NCI-H1105 treated with DMSO at 0.1 percent for 48 hours (cell line): ENCODE data around the gene AUNIP.
A peak's percentile ranks its signal among the peaks of the same experiment; 100 is the strongest.
"Not testable (repeated sequence)": the region's sequence is repeated elsewhere in the genome, so short reads cannot be mapped to it uniquely, and the experiment has no call there.

Experiments
- DNase-seq: peaks from one replicate; lab custom pipeline; 2025; lab: John Stamatoyannopoulos, UW

Gene AUNIP

GRCh38 chr1:25864434-25864833 is 5.2 kb upstream of the AUNIP start:
- DNase-seq: no peak

- DNase-seq: no peak
These were observed 4.4 kb upstream of the AUNIP start for GRCh38 chr1:25863486-25864262.

- DNase-seq: no peak
These were observed 3.7 kb upstream of the AUNIP start for GRCh38 chr1:25862785-25863485.

GRCh38 chr1:25861316-25862286 is 2.3 kb upstream of the AUNIP start:
- DNase-seq: no peak

GRCh38 chr1:25858494-25858893 is 763 bp downstream of the AUNIP start:
- no peak for DNase-seq

GRCh38 chr1:25856856-25857255 is 2.4 kb downstream of the AUNIP start:
- no peak for DNase-seq

GRCh38 chr1:25854554-25854953 is 4.7 kb downstream of the AUNIP start:
- DNase-seq: peak; percentile 9

- no peak for DNase-seq
These were observed 10.7 kb downstream of the AUNIP start for GRCh38 chr1:25848531-25848930.

GRCh38 chr1:25847929-25848328 is 11.3 kb downstream of the AUNIP start:
- DNase-seq: no peak

- DNase-seq: no peak
These were observed 13.6 kb downstream of the AUNIP start for GRCh38 chr1:25845664-25846063.

- DNase-seq: no peak
These were observed 14.5 kb downstream of the AUNIP start for GRCh38 chr1:25844536-25845337.

- no peak for DNase-seq
These were observed 15.8 kb downstream of the AUNIP start for GRCh38 chr1:25843483-25843882.

GRCh38 chr1:25839808-25840207 is 19.4 kb downstream of the AUNIP start:
- not testable (repeated sequence) for DNase-seq

- peak; percentile 18 for DNase-seq
These were observed 21.9 kb downstream of the AUNIP start for GRCh38 chr1:25837262-25837875.

- no peak for DNase-seq
These were observed 22.6 kb downstream of the AUNIP start for GRCh38 chr1:25836695-25837094.

- DNase-seq: no peak
These were observed 24.4 kb downstream of the AUNIP start for GRCh38 chr1:25834894-25835293.

GRCh38 chr1:25833158-25833557 is 26.1 kb downstream of the AUNIP start:
- no peak for DNase-seq

- DNase-seq: no peak
These were observed 26.8 kb downstream of the AUNIP start for GRCh38 chr1:25832336-25833037.

GRCh38 chr1:25831569-25832196 is 27.6 kb downstream of the AUNIP start:
- DNase-seq: no peak

GRCh38 chr1:25829046-25829445 is 30.2 kb downstream of the AUNIP start:
- no peak for DNase-seq
